Neutrophil (primary cell): ENCODE results near the gene PIP5K1B.

Experiments used
- H3K27ac ChIP-seq: fragments of 200-600 bp; sonication (generic); 2 replicates; pipeline ENCODE4 v1.5.1; 2016; ENCODE audit warnings: mild to moderate bottlenecking, moderate library complexity
- H3K27me3 ChIP-seq: fragments of 200-600 bp; sonication (generic); 2 replicates; pipeline ENCODE4 v1.6.0; 2016; ENCODE audit warnings: mild to moderate bottlenecking
- H3K36me3 ChIP-seq: fragments of 200-600 bp; sonication (generic); 2 replicates; pipeline ENCODE4 v1.5.1; 2017
- H3K4me1 ChIP-seq, 2 experiments: fragments of 200-600 bp in 1 of 2; sonication (generic) in 1 of 2; 1 replicate in 1 of 2; 2 replicates in 1 of 2; pipeline versions ENCODE4 v1.5.1 to v1.6.1; 2013 to 2016; ENCODE audit warnings: low read depth in 1 of 2, low read length in 1 of 2, mild to moderate bottlenecking in 1 of 2, moderate library complexity in 1 of 2; ENCODE audit not compliant: control insufficient read depth in 1 of 2, insufficient read depth in 1 of 2
- H3K4me3 ChIP-seq, 2 experiments: fragments of 200-600 bp in 1 of 2; sonication (generic) in 1 of 2; 1 replicate in 1 of 2; 2 replicates in 1 of 2; pipeline ENCODE4 v1.5.1; 2013 to 2016; ENCODE audit warnings: low read depth in 1 of 2, low read length in 1 of 2, mild to moderate bottlenecking in 1 of 2, moderate library complexity in 1 of 2
- H3K9me3 ChIP-seq: fragments of 200-600 bp; sonication (generic); 2 replicates; pipeline ENCODE4 v1.5.1; 2016
- TF ChIP-seq, protein P1 (sequence below): fragments of 200-600 bp; sonication (generic); IDR thresholded peaks from 2 replicates; pipeline ENCODE4 v1.5.1; 2016; ENCODE audit warnings: antibody characterized with exemption

Gene PIP5K1B

DNA sequence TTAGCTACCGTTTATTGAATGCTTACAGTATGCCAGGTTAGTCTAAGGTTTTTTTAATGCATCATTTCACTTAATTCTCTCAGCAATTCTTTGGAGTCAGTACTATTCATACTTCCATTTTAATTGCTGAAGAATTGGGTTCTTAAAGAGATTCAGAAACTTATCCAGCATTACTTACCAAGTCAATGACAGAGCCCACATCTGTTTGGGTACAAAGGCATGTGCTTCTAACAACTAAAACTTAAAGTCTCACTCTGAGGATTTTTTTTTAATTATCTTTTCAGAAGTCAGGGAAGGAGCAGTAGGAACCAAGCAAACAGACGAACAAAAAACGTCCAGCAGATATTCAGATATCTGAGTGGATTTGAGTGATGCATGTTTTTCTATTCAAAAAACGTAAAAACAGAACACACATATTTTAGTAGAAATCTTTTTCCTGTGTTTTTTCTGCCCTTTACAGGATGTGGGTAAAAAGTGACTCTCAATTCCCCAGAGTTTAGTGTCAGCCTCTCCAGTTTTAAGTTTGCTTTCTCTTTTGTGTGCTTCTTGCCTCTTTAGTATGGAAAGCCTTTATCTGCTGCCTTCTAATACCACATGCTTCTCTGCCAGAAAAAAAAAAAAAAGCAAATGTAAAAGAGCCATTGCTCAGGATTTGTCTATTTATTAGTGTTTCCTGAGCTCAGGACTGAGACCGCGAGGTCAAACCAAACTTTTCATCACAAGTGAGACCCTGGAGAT lies 190.9 kb downstream of the PIP5K1B start:
- H3K27me3 ChIP-seq = no peaks in the 10 kb centered on the region
- H3K27ac ChIP-seq = no peak overlapping the region
- H3K4me1 ChIP-seq = no peaks in the 10 kb centered on the region
- TF ChIP-seq, protein P1, sequence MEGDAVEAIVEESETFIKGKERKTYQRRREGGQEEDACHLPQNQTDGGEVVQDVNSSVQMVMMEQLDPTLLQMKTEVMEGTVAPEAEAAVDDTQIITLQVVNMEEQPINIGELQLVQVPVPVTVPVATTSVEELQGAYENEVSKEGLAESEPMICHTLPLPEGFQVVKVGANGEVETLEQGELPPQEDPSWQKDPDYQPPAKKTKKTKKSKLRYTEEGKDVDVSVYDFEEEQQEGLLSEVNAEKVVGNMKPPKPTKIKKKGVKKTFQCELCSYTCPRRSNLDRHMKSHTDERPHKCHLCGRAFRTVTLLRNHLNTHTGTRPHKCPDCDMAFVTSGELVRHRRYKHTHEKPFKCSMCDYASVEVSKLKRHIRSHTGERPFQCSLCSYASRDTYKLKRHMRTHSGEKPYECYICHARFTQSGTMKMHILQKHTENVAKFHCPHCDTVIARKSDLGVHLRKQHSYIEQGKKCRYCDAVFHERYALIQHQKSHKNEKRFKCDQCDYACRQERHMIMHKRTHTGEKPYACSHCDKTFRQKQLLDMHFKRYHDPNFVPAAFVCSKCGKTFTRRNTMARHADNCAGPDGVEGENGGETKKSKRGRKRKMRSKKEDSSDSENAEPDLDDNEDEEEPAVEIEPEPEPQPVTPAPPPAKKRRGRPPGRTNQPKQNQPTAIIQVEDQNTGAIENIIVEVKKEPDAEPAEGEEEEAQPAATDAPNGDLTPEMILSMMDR = no peak
- H3K4me3 ChIP-seq = no peak overlapping the region
- no peaks in the 10 kb centered on the region for H3K9me3 ChIP-seq
- H3K36me3 ChIP-seq = peaks cover 32% of the 10 kb centered on the region

DNA sequence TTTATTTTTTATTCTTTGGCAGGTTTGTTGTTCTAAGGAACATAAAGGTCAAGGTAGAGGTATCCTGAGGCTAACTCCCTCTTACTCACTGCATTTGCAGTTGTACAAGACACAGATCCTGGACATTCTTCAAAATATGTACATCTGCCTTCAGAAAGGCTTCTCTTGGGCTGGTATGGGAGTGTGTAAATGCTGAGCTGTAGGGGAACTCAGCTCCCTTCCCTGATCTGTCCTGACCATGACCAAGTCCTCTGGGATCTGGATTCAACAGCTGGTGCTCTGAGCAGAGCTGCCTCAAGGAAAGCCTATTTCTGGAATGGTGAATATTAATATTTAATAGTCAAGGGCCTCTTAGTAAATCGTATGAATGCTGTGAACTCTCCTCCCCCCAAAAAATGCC lies 191.4 kb downstream of the PIP5K1B start:
- Histone ChIP-seq H3K36me3 (peaks cover 32% of the 10 kb centered on the region), H3K4me1 (no peaks in the 10 kb centered on the region), H3K4me3 (no peak overlapping the region), H3K27me3 (no peaks in the 10 kb centered on the region), H3K27ac (no peak overlapping the region), H3K9me3 (no peaks in the 10 kb centered on the region)
- TF ChIP-seq, protein P1 = no peak

DNA sequence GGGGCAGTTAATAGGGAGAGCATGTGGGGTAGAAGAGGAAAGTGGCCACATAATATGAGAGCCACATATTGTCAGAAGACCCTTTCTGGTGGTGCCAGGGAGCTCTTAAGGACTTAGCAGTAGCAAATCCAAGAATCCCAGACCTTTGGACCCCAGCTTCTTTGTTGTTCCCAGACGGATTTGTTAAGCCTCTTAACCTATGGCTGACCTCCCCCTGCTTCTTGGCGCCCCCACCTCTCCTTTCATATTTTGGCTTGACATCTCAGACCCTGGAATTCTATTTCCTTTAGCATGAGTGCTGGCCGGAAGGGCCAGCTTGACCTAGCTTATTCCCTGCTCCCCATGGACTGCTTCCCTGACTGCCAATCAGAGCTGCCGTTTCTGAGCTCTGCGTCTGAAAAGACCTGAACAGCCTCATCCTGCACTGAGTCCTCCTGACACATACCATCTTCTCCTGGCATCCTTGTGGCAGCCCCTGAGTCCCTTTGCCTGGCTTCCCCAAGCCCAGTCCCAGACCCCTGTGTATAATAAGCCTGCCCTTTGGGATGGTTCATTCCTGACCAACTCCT lies 192.6 kb downstream of the PIP5K1B start:
- no peak overlapping the region for H3K27ac ChIP-seq
- peaks cover 32% of the 10 kb centered on the region for H3K36me3 ChIP-seq
- H3K4me1 ChIP-seq = peaks cover 6 to 8% of the 10 kb centered on the region in 2 experiments
- no peaks in the 10 kb centered on the region for H3K9me3 ChIP-seq
- H3K4me3 ChIP-seq = no peak overlapping the region
- no peaks in the 10 kb centered on the region for H3K27me3 ChIP-seq
- TF ChIP-seq, protein P1 = no peak

DNA sequence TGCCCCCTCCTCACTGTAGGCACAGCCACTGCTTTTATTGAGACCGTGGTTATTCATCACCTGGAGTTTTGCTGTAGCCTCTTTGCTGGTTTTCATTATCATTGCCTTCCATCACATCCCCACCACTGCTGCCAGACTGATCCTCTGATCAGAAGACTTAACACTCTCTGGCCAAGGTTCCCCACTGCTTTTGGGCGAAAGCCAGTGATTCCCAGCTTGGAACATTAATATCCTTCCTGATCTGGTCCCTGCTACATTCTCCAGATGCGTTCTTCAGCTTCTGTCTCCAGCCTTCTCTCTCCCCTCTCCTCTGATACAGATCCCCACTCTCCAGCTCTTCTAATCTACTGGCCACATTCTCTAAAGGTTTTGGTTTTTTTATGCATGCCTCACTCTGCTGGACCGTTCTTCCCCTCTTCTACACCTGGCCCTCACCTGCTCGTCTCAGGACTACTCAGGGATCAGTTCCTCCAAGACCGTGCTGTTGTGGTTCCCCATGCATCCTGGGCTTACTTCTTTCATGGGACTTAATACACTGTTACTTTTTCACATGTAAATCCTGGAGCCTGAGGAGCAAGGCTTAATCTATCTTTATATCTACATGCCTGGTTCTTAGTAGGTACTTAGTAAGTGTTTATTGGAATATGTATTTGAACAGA lies 193.9 kb downstream of the PIP5K1B start:
- H3K36me3 ChIP-seq = peaks cover 32% of the 10 kb centered on the region
- no peaks in the 10 kb centered on the region for H3K27me3 ChIP-seq
- H3K27ac ChIP-seq = no peak overlapping the region
- no peaks in the 10 kb centered on the region for H3K9me3 ChIP-seq
- no peak overlapping the region for H3K4me3 ChIP-seq
- peaks cover 6 to 8% of the 10 kb centered on the region in 2 experiments for H3K4me1 ChIP-seq
- TF ChIP-seq, protein P1 = no peak

DNA sequence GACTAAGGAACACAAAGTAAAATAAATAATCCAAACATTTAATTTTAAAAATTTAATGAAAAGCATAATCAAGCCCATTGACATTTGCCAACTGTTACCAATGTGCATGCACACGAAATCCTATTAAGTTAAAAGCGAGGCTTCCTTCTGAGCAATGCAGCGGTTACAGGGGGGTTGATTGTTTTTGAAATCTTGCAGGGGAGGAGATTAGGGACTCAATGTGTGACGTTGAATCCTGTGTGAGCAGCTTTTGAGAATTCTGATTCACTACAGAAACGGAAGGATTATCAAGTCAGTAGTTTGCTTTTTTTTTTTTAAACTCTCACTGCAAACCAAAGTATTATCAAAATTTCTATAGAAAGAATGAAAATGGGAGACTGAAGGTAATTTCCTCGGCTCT lies 199.4 kb downstream of the PIP5K1B start:
- Histone ChIP-seq H3K4me1 (peaks cover 6 to 8% of the 10 kb centered on the region in 2 experiments), H3K36me3 (no peaks in the 10 kb centered on the region), H3K27ac (no peak overlapping the region), H3K27me3 (no peaks in the 10 kb centered on the region), H3K9me3 (no peaks in the 10 kb centered on the region), H3K4me3 (no peak overlapping the region)
- TF ChIP-seq, protein P1 = no peak
